Measurements from ENCODE around the gene MACROD1. TPM values are rescaled to one million over a fixed set of nuclear protein-coding genes. Genes with fewer than 3 reads are reported as not detected.

Gene MACROD1
- total RNA-seq, 4 donors from 2014 or later = 30.6 to 45.0 (median 35.0) TPM

- no peak for TF ChIP-seq POLR2A (IDR thresholded peaks at IDR 0.05)
- no peak for DNase-seq (ENCODE audit: low spot score in 2 of 2)
- H3K4me1 ChIP-seq = peaks cover 0 to 30% (median 3%) of the 10 kb centered on the region in 4 donors
- H3K36me3 ChIP-seq = no peaks in the 10 kb centered on the region
- no peaks in the 10 kb centered on the region for H3K9me3 ChIP-seq
- H3K27ac ChIP-seq = no peak overlapping the region
- WGBS, 2 donors = 53 to 71% methylated on average over 5 to 8 of the region's 8 CpGs
- no peaks in the 10 kb centered on the region for H3K27me3 ChIP-seq
- H3K4me3 ChIP-seq = no peak overlapping the region
These were observed 56.6 kb downstream of the MACROD1 start for GRCh38 chr11:64109332-64109731.

- no peaks in the 10 kb centered on the region for H3K9me3 ChIP-seq
- no peak for TF ChIP-seq POLR2A (IDR thresholded peaks at IDR 0.05)
- TF ChIP-seq EP300 (IDR thresholded peaks at IDR 0.05) = no peak
- no peak for TF ChIP-seq CTCF (IDR thresholded peaks at IDR 0.05)
- no peak for DNase-seq (ENCODE audit: low spot score in 2 of 2)
- H3K4me3 ChIP-seq = no peak overlapping the region
- WGBS, 2 donors = 89 to 91% methylated on average over 9 of the region's 9 CpGs
- no peaks in the 10 kb centered on the region for H3K27me3 ChIP-seq
- no peaks in the 10 kb centered on the region for H3K36me3 ChIP-seq
- no peak overlapping the region for H3K27ac ChIP-seq
- H3K4me1 ChIP-seq = peaks cover 0 to 48% (median 5%) of the 10 kb centered on the region in 4 donors
These were observed 58.6 kb downstream of the MACROD1 start for GRCh38 chr11:64107303-64107702.

- Histone ChIP-seq H3K27me3 (no peaks in the 10 kb centered on the region), H3K36me3 (no peaks in the 10 kb centered on the region), H3K9me3 (no peaks in the 10 kb centered on the region), H3K4me3 (no peak overlapping the region), H3K4me1 (peaks cover 0 to 69% (median 20%) of the 10 kb centered on the region in 4 donors), H3K27ac (peak overlapping the region in 2 of 4 donors; percentile 69 to 72)
- TF ChIP-seq EP300 (IDR thresholded peaks at IDR 0.05) (no peak), POLR2A (IDR thresholded peaks at IDR 0.05) (no peak), CTCF (IDR thresholded peaks at IDR 0.05) (no peak)
- DNase-seq (ENCODE audit: low spot score in 2 of 2) = no peak
- 66 to 67% methylated on average over 5 of the region's 5 CpGs for WGBS, 2 donors
These were observed 61.3 kb downstream of the MACROD1 start for GRCh38 chr11:64104632-64105031.

- H3K4me1 ChIP-seq = peaks cover 0 to 79% (median 22%) of the 10 kb centered on the region in 4 donors
- H3K4me3 ChIP-seq = no peak overlapping the region
- 56 to 68% methylated on average over 13 of the region's 13 CpGs for WGBS, 2 donors
- no peaks in the 10 kb centered on the region for H3K9me3 ChIP-seq
- peak overlapping the region in 1 of 4 donors; percentile 72 for H3K27ac ChIP-seq
- H3K36me3 ChIP-seq = no peaks in the 10 kb centered on the region
- no peak for DNase-seq (ENCODE audit: low spot score in 2 of 2)
- no peaks in the 10 kb centered on the region for H3K27me3 ChIP-seq
- TF ChIP-seq EP300 (IDR thresholded peaks at IDR 0.05) = no peak
- TF ChIP-seq CTCF (IDR thresholded peaks at IDR 0.05) = no peak
- TF ChIP-seq POLR2A (IDR thresholded peaks at IDR 0.05) = no peak
These were observed 62.5 kb downstream of the MACROD1 start for GRCh38 chr11:64103277-64103985.

GRCh38 chr11:64102005-64102738 lies 63.7 kb downstream of the MACROD1 start:
- no peak overlapping the region for H3K4me3 ChIP-seq
- no peak for TF ChIP-seq POLR2A (IDR thresholded peaks at IDR 0.05)
- WGBS, 2 donors = 60 to 68% methylated on average over 15 of the region's 15 CpGs
- peaks cover 0 to 85% (median 29%) of the 10 kb centered on the region in 4 donors for H3K4me1 ChIP-seq
- no peak for DNase-seq (ENCODE audit: low spot score in 2 of 2)
- peak overlapping the region in 3 of 4 donors; percentile 0 to 84 (median 81) for H3K27ac ChIP-seq
- no peaks in the 10 kb centered on the region for H3K9me3 ChIP-seq
- no peaks in the 10 kb centered on the region for H3K27me3 ChIP-seq
- no peaks in the 10 kb centered on the region for H3K36me3 ChIP-seq

- peak overlapping the region; percentile 0 to 84 (median 43) for H3K27ac ChIP-seq
- no peak overlapping the region for H3K4me3 ChIP-seq
These were observed 64.5 kb downstream of the MACROD1 start for GRCh38 chr11:64101461-64101860.

More at GRCh38 chr11:64101461-64101860, 64.5 kb downstream of the MACROD1 start:
- WGBS, 2 donors = 23 to 42% methylated on average over 19 of the region's 19 CpGs
- DNase-seq (ENCODE audit: low spot score in 2 of 2) = peak in 1 of 2 donors; percentile 23
- Histone ChIP-seq H3K9me3 (no peaks in the 10 kb centered on the region), H3K4me1 (peaks cover 0 to 90% (median 31%) of the 10 kb centered on the region in 4 donors), H3K36me3 (no peaks in the 10 kb centered on the region), H3K27me3 (no peaks in the 10 kb centered on the region)
- TF ChIP-seq POLR2A (IDR thresholded peaks at IDR 0.05) = no peak
- TF ChIP-seq EP300 (IDR thresholded peaks at IDR 0.05) = no peak
- TF ChIP-seq CTCF (IDR thresholded peaks at IDR 0.05) = no peak
